HG03175 (cell line): ENCODE results near the gene STX8.

Source experiments
- ATAC-seq: cut with Tn5 transposase; IDR thresholded peaks from one replicate; pipeline ENCODE4 v1.9.1; 2021; ENCODE audit warnings: mild to moderate bottlenecking, moderate library complexity; ENCODE audit not compliant: unreplicated experiment

Gene STX8

DNA sequence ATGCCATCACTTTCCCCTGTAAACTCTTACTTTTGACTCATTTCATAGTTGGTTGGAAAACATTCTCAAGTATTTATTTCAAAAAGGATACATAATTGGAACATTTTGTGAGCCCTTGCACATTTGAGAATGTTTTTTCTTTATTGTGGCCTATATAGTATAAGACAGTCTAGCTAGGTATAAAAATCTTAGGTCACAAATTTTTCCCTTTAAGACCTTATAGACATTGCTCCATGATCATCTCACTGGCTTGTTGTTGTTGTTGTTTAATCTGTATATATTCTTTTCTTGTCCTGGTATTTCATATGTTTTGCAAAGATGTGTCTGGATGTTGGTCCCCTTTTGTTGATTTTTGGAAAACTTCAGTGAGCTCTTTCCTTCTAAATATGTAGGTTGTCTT, 360.2 kb downstream of the STX8 start:
- ATAC-seq, result no peak

DNA sequence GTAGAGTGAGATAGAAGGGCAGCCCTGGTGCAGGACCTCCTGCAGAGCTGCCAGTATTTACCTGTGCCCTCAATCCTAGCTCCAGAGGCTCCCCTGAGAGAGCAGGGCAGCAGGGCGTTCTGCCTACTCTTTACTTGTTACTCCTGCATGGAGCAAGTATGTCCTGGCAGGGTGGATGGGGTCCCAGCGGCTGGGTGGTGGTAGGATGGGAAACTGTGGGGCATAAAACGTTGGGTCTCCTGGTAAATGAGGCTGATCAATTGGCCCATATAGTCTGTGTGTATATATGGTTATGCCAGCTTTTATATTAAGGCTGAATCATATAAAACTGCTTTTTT, 362.3 kb downstream of the STX8 start:
- ATAC-seq, result no peak

- no peak for ATAC-seq
Measured at GRCh38 chr17:9212376-9213302, 363.0 kb downstream of the STX8 start.

- no peak for ATAC-seq
Measured at GRCh38 chr17:9211133-9211765, 364.4 kb downstream of the STX8 start.

- ATAC-seq, result no peak
Measured at GRCh38 chr17:9209781-9210370, 365.7 kb downstream of the STX8 start.

DNA sequence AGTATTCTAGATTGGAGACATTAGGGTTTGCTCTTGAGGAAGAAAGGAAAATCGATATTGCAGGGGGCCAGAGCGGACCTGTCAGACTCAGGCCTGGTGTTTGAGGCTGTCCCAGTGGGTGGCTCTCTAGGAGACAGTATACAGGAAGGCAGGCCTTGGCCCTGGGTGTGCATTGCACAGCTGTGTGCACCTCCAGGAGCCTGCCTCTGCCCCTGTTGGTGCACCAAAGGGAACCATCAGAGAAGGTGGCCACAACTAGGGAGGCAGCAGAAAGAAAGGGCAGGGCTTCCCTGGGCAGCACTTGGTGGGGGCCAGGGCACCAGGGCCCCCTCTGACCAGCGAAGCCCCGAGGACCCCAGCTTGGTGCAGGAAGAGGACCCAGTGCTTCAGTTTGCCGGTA, 366.3 kb downstream of the STX8 start:
- no peak for ATAC-seq

GRCh38 chr17:9208381-9209105, 367.1 kb downstream of the STX8 start:
- ATAC-seq, result no peak

DNA sequence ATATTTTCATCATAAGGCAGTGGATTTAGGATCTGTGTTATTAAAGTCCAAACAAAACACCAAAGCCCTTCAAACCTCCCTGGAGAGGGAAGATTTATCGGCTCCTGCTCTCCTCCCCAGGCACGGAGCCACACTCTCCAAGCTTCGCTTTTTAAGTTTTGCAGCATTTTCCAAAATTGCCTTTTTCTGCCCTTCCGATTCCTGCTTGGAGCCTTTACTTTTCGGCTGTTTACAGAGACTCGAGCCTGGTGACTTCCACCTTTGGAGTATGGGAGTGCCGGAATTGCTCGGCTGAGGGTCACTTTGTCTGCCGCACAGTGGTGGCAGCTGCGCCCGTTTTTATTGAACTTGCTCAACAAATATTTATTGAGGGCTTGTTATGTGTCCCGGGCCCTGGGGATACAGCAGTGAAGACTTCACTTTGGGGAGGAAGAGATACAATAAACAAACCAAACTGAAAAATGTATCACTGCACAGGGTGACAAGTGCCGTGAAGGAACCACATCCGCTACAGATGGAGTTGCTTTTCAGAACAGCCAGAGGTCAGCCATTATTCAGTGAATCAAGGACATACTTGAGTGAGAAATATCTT, 368.8 kb downstream of the STX8 start:
- ATAC-seq, result no peak

DNA sequence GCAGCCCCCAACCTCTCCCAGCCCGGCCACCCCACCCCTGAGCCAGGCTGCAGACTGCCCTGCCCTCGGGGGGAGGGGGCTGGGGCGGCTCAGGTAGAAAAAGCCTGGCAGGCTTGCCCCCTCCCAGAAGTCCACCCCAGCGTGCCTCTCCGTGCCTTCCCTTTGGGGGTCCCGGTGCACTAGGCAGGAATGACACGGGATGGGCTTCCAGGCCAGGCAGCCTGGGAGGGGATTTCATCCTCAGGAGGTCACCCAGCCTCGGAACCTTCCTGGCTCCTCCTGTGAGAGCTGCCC, 369.3 kb downstream of the STX8 start:
- no peak for ATAC-seq

DNA sequence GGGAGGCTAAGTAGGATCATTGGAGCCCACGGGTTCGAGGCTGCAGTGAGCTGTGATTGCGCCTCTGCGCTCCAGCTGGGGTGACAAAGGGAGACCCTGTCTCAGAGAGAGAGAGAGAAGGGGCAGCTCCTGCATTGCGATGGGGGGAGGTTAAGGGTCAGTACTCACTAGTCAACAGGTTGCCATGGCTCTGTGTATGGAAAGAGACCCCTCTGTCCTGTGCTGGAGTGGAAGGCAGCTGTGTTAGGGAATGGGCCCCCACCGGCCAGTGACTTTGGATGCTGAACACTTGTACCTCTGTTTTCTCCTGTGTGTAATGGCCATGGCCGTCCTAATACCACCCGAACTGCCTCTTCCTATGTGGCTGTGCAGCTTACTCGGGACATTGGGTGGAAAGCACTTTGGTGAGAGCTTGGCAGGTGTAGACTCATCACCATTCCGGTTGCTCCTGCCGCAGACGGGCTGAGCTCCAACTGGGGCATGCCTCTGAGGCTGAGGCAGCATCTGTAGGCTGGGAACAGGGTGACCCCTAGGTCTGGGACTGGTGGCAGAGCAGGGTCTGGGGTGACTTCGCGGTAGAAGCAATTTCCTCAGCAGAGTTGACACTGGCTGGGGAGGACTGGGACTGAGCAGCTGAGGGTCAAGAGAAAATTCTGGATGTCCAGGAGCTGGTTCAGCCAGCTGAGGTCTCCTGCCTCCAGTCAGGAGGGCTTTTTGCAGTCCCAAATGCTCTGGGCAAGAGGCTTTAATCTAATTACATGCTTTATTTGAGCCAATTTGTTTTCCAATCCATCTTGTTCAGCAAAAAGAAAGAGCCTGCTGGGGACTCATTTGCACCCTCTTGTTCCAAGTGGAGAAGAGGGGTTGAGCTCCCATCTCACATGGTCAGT, 369.9 kb downstream of the STX8 start:
- no peak for ATAC-seq

DNA sequence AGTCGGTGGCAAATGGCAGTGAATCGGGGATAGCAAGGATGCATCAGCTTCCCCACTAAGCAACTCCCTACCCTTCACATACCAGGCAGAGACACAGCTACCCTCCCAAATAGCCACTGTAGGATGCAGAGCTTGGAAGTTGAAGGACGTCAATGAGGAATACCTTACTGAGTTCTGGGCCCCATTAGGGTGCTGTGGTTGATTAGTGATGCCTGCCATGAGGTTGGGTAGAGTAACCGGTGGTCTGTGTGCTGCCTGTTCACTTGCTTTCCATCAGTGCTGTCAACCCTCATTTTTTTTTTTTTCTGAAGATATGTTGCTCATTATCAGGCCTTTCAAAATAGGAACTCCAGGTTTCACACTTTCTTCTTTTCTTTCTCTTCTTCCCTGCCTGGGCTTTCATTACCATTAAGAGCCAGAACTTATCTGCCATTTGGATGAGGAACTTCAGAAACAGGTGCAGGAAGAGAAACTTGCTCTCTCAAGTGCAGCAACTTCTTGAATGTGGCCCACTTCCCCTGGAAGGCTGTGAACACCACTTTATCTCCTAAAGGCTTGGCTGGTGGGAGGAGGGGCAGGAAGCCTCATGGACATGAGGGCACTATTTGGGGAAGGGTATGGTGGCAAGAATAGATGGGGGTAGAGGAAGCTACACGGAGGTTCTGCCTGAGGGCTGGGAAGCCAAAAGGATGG, 370.8 kb downstream of the STX8 start:
- no peak for ATAC-seq

DNA sequence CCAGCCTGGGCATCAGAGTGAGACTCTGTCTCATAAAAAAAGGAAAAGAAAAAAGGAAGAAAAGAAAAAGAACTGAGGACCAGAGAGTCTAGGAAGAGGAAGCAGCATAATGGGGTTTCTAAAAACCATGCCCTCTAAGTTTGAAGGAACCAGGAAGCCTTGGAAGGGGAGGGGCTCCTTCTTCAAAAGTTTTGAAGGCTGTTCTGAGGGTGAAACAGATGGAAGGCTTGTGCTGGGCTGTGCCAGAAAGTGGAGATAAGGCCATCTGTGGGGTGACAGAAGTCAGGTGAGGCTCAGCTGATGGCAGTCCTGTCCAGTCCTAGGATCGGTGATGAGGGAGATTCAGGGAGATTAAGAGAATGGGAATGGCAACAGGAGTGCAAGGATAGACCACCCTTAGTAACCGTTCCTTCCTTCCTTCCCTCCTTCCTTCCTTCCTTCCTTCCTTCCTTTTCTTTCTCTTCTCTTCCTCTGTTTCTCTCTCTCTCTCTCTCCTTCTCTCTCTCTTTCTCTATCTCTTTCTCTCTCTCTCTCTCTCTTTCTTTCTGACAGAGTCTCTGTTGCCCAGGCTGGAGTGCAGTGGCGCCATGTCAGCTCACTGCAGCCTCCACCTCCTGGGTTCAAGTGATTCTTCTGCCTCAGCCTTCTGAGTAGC, 371.7 kb downstream of the STX8 start:
- no peak for ATAC-seq

DNA sequence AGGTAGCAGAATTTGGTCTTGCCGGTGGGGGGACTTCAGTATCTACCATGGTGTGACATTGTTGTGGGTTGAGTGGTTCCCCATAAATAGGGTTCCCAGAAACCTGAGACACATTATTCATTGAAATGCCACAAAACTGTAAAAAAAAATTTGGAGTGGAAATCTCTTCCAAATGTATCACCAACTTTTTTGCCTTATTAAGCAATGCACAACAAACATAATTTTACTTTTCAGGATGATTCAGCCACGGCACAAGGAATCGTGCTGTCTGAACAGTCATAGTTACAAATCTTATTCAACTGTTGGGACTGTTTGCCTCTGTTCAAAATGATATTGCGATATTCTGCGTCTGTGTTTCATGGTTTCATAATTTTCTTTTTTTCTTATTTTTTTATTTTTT, 373.1 kb downstream of the STX8 start:
- no peak for ATAC-seq

DNA sequence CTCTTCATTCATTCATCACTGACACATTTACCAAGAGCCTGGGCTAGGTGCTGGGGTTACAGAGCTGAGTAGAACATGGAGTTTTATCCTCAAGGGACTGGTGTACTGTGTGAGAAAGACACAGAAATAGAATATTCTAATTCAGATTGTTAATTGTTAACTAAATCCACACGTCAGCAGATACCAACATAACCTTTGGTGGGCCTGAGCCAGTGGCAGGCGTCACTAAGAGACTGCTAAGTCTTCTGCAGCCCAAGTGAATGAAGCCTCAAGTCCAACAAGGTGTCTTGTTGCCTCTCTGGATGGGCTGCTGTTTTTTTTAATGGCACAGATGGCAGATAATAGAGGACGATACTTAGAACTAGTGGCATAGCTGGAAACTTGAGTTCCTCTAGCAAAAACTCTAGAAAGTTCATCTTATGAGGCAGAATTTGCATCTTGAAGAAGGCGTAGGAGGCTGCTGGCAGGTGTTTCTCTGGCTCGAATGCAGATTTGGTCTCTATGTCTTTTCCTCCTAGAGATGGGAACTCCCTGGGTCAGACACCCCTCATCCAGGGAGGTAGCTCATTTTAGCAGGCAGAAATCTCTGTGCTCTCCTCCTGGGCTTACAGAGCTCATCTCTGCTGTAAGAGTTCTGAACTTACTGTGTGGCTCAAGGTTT, 374.8 kb downstream of the STX8 start:
- ATAC-seq, result peak; percentile 73
